ENCODE measurements around the gene VPS33A.

The VPS33A gene

DNA sequence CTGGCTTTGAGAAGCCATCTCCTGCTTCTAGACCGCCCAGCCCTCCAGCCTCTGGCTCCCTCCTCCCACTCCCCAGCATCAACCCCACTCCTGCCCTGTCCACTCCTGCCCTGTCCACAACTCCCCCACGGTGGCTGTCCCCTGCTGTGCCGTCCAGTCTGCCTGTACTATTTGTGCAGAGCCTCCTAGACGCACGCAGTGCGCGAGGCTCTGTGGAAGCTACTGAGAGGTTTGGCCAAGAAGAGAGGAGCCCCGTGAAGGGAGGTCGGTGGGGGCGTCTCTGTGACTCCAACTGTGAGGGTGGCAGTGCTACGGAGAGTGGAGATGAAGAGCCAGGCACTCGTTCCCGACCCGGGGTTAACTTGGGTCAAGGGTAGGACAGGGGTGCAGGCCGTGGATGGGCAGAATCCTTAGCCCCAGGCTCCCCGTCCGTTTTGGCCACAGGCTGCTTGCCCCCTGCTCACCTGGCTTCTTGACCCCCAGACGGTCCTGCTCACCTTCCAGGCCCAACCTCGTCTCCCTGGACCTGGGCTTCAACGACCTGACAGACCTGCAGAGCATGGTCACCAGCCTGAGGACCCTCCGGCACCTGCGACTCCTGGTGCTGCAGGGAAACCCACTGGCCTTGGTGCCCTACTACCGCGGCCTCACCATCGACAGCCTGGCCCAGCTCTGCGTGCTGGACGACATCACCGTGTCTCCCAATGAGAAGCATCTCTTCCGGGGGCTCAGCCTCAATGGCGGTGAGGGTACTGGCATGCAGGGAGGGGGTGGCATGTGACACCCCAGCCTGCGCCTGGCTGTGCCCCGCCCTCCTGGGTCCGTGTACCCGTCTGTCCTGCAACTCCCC is 76.4 kb downstream of the VPS33A start:
- no peak overlapping the region for H3K9ac ChIP-seq
- no peak for TF ChIP-seq Cebpa-rat (IDR thresholded peaks at IDR 0.05)
- peaks cover 0 to 7% (median 0%) of the 10 kb centered on the region in 11 experiments; a peak in 1 of 22 replicates for H4K20me1 ChIP-seq
- peaks cover 8 to 39% (median 28%) of the 10 kb centered on the region in 10 experiments for H3K4me1 ChIP-seq
- H3K4me3 ChIP-seq = no peak overlapping the region
- no peak overlapping the region; a peak in 1 of 22 replicates for H3K27ac ChIP-seq
- H3K27me3 ChIP-seq = no peaks in the 10 kb centered on the region
- peaks cover under 1 to 8% (median 7%) of the 10 kb centered on the region in 11 experiments; a peak in 19 of 22 replicates for H3K9me3 ChIP-seq (replicated peaks in 1 of 11)
- H3K36me3 ChIP-seq = no peaks in the 10 kb centered on the region
- H3K4me2 ChIP-seq = peak overlapping the region in 1 of 11 experiments; percentile 22; a peak in 1 of 22 replicates

- Histone ChIP-seq H3K27ac (no peak overlapping the region), H3K4me3 (no peak overlapping the region), H3K27me3 (no peaks in the 10 kb centered on the region; a peak in 2 of 22 replicates), H3K9ac (no peak overlapping the region), H3K36me3 (no peaks in the 10 kb centered on the region), H3K4me1 (peaks cover 23 to 58% (median 48%) of the 10 kb centered on the region in 10 experiments), H3K9me3 (replicated peaks in 1 of 11) (no peaks in the 10 kb centered on the region), H3K4me2 (no peak overlapping the region), H4K20me1 (peaks cover 0 to 7% (median 0%) of the 10 kb centered on the region in 11 experiments; a peak in 1 of 22 replicates)
- no peak for TF ChIP-seq Cebpa-rat (IDR thresholded peaks at IDR 0.05)
These were observed 78.8 kb downstream of the VPS33A start for GRCh38 chr12:122187466-122187865.

- Histone ChIP-seq H3K4me3 (no peak overlapping the region), H3K36me3 (no peaks in the 10 kb centered on the region), H3K4me2 (peak overlapping the region; percentile 82 to 99 (median 96)), H4K20me1 (no peaks in the 10 kb centered on the region), H3K27me3 (no peaks in the 10 kb centered on the region; a peak in 2 of 22 replicates), H3K27ac (peak overlapping the region in 7 of 11 experiments; percentile 56 to 84 (median 62); a peak in 10 of 22 replicates), H3K9ac (peak overlapping the region in 3 of 11 experiments; percentile 3 to 77 (median 38); a peak in 3 of 22 replicates), H3K9me3 (replicated peaks in 1 of 11) (no peaks in the 10 kb centered on the region), H3K4me1 (peaks cover 23 to 63% (median 53%) of the 10 kb centered on the region in 10 experiments)
- no peak for TF ChIP-seq Cebpa-rat (IDR thresholded peaks at IDR 0.05)
These were observed 80.7 kb downstream of the VPS33A start for GRCh38 chr12:122185494-122186082.

- Histone ChIP-seq H3K27me3 (no peaks in the 10 kb centered on the region; a peak in 2 of 22 replicates), H3K36me3 (no peaks in the 10 kb centered on the region), H3K27ac (peak overlapping the region in 10 of 11 experiments; percentile 38 to 84 (median 60); a peak in 18 of 22 replicates), H3K4me1 (peaks cover 23 to 66% (median 57%) of the 10 kb centered on the region in 10 experiments), H3K4me2 (peak overlapping the region; percentile 82 to 99 (median 96)), H3K4me3 (peak overlapping the region in 2 of 10 experiments; percentile 21 to 36; a peak in 1 of 20 replicates), H4K20me1 (no peaks in the 10 kb centered on the region), H3K9me3 (replicated peaks in 1 of 11) (no peaks in the 10 kb centered on the region), H3K9ac (peak overlapping the region in 10 of 11 experiments; percentile 8 to 77 (median 34); a peak in 10 of 22 replicates)
- no peak for TF ChIP-seq Cebpa-rat (IDR thresholded peaks at IDR 0.05)
These were observed 81.2 kb downstream of the VPS33A start for GRCh38 chr12:122185079-122185478.

DNA sequence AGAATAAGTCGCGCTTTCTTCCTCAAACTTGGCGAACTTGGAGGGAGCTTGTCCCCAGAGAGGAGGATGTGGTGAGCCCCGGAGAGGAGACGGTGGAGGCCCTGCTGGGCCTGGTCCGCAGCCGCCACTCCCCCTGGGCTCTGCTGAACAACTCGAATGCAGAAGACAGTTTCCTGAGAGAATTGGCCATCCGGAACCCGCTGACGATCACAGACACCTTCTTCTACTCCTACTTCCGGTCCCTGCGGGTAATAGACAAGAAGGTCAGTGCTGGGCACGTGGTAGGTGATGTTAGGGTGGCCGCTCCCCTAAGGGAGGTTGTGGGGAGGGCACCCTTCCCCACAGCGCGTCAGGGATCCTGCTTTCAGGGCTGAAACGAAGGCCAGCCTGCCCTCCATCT is 81.8 kb downstream of the VPS33A start:
- Histone ChIP-seq H3K4me1 (peaks cover 23 to 71% (median 63%) of the 10 kb centered on the region in 10 experiments), H3K4me3 (peak overlapping the region in 7 of 10 experiments; percentile 4 to 36 (median 21); a peak in 7 of 20 replicates), H3K9me3 (replicated peaks in 1 of 11) (no peaks in the 10 kb centered on the region), H3K27me3 (no peaks in the 10 kb centered on the region; a peak in 2 of 22 replicates), H3K27ac (peak overlapping the region in 10 of 11 experiments; percentile 38 to 84 (median 60); a peak in 19 of 22 replicates), H4K20me1 (no peaks in the 10 kb centered on the region), H3K4me2 (peak overlapping the region; percentile 82 to 99 (median 96)), H3K36me3 (no peaks in the 10 kb centered on the region), H3K9ac (peak overlapping the region in 10 of 11 experiments; percentile 8 to 77 (median 35); a peak in 15 of 22 replicates)
- TF ChIP-seq Cebpa-rat (IDR thresholded peaks at IDR 0.05) = no peak

DNA sequence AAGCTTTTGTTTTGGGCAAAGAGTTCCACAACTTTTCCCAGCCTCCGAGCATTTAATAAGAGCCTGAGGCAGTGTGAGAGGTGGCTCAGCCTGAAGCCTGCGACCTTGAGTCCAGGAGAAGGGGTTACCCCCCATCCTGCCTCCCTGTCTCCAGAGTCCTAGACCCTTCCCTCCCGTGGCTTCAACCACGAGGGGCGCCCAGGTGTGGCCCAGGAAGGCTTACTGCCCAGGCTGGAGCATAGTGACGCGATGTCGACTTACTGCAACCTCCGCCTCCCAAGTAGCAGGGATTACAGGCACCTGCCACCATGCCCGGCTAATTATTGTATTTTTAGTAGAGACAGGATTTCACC is 82.7 kb downstream of the VPS33A start:
- no peaks in the 10 kb centered on the region for H3K9me3 ChIP-seq (replicated peaks in 1 of 11)
- peak overlapping the region; percentile 82 to 99 (median 96) for H3K4me2 ChIP-seq
- TF ChIP-seq Cebpa-rat (IDR thresholded peaks at IDR 0.05) = no peak
- H3K27ac ChIP-seq = peak overlapping the region in 10 of 11 experiments; percentile 46 to 84 (median 68); a peak in 18 of 22 replicates
- H4K20me1 ChIP-seq = no peaks in the 10 kb centered on the region
- peak overlapping the region; percentile 60 to 80 (median 74); a peak in 21 of 22 replicates for H3K9ac ChIP-seq
- H3K27me3 ChIP-seq = no peaks in the 10 kb centered on the region; a peak in 2 of 22 replicates
- peak overlapping the region; percentile 43 to 71 (median 60); a peak in 17 of 20 replicates for H3K4me3 ChIP-seq
- H3K4me1 ChIP-seq = peaks cover 23 to 68% (median 65%) of the 10 kb centered on the region in 10 experiments
- H3K36me3 ChIP-seq = no peaks in the 10 kb centered on the region

GRCh38 chr12:122182887-122183587 is 83.3 kb downstream of the VPS33A start, which contains the start of gene LRRC43:
Gene LRRC43 (plus strand): TSS chr12:122183123. CDS start chr12:122183145, 22 bp downstream.
- Histone ChIP-seq H4K20me1 (no peaks in the 10 kb centered on the region), H3K4me3 (peak within 1 kb of the TSS; percentile 43 to 71 (median 60)), H3K27me3 (no peaks in the 10 kb centered on the region; a peak in 2 of 22 replicates), H3K9me3 (replicated peaks in 1 of 11) (no peaks in the 10 kb centered on the region), H3K4me2 (peak within 1 kb of the TSS; percentile 82 to 99 (median 96)), H3K27ac (peak within 1 kb of the TSS; percentile 19 to 90 (median 70); a peak in 20 of 22 replicates), H3K9ac (peak within 1 kb of the TSS; percentile 60 to 80 (median 74)), H3K4me1 (peaks cover 23 to 73% (median 65%) of the 10 kb centered on the region in 10 experiments), H3K36me3 (no peaks in the 10 kb centered on the region)
- no peak for TF ChIP-seq Cebpa-rat (IDR thresholded peaks at IDR 0.05)

All from BLaER1 treated with 17β-estradiol and CSF1 and Interleukin-3, amounts not matched to agents 10 nM and 100 nM (cell line).